GM19351 (cell line): ENCODE data around the gene NOMO2.
A peak's percentile ranks its signal among the peaks of the same experiment; 100 is the strongest.
"Not testable (repeated sequence)": the region's sequence is repeated elsewhere in the genome, so short reads cannot be mapped to it uniquely, and the experiment has no call there.

Experiments
- ATAC-seq: cut with Tn5 transposase; IDR thresholded peaks from one replicate; pipeline ENCODE4 v1.9.1; 2021; ENCODE audit warnings: mild to moderate bottlenecking, moderate library complexity; ENCODE audit not compliant: unreplicated experiment

The NOMO2 gene

GRCh38 chr16:18561727-18562314 lies at the start of gene NOMO2:
Gene NOMO2 (minus strand): TSS chr16:18562097. CDS start chr16:18562040, 57 bp downstream.
- ATAC-seq, result peak; percentile 93

GRCh38 chr16:18610147-18610803 lies 48.4 kb upstream of the NOMO2 start:
- not testable (repeated sequence) for ATAC-seq

GRCh38 chr16:18608271-18608670 lies 46.4 kb upstream of the NOMO2 start:
- not testable (repeated sequence) for ATAC-seq

- ATAC-seq, result not testable (repeated sequence)
Observed at GRCh38 chr16:18603572-18604246, 41.8 kb upstream of the NOMO2 start.

GRCh38 chr16:18598582-18598981 lies 36.7 kb upstream of the NOMO2 start:
- not testable (repeated sequence) for ATAC-seq

GRCh38 chr16:18597734-18598133 lies 35.8 kb upstream of the NOMO2 start:
- ATAC-seq, result not testable (repeated sequence)

GRCh38 chr16:18597319-18597718 lies 35.4 kb upstream of the NOMO2 start:
- ATAC-seq, result not testable (repeated sequence)

- not testable (repeated sequence) for ATAC-seq
Observed at GRCh38 chr16:18595796-18596195, 33.9 kb upstream of the NOMO2 start.

GRCh38 chr16:18594880-18595279 lies 33.0 kb upstream of the NOMO2 start:
- ATAC-seq, result peak; percentile 50

GRCh38 chr16:18593904-18594303 lies 32.0 kb upstream of the NOMO2 start:
- ATAC-seq, result not testable (repeated sequence)

GRCh38 chr16:18592982-18593381 lies 31.1 kb upstream of the NOMO2 start:
- ATAC-seq, result peak; percentile 54

GRCh38 chr16:18591908-18592307 lies 30.0 kb upstream of the NOMO2 start:
- ATAC-seq, result not testable (repeated sequence)

GRCh38 chr16:18591441-18591840 lies 29.5 kb upstream of the NOMO2 start:
- not testable (repeated sequence) for ATAC-seq

GRCh38 chr16:18589806-18590205 lies 27.9 kb upstream of the NOMO2 start:
- not testable (repeated sequence) for ATAC-seq

- ATAC-seq, result not testable (repeated sequence)
Observed at GRCh38 chr16:18586560-18587540, 25.0 kb upstream of the NOMO2 start.

GRCh38 chr16:18585789-18586188 lies 23.9 kb upstream of the NOMO2 start:
- not testable (repeated sequence) for ATAC-seq

- no peak for ATAC-seq
Observed at GRCh38 chr16:18582902-18583301, 21.0 kb upstream of the NOMO2 start.

GRCh38 chr16:18580396-18580795 lies 18.5 kb upstream of the NOMO2 start:
- not testable (repeated sequence) for ATAC-seq

- not testable (repeated sequence) for ATAC-seq
Observed at GRCh38 chr16:18579261-18579660, 17.4 kb upstream of the NOMO2 start.

- not testable (repeated sequence) for ATAC-seq
Observed at GRCh38 chr16:18577942-18578341, 16.0 kb upstream of the NOMO2 start.

GRCh38 chr16:18575945-18576344 lies 14.0 kb upstream of the NOMO2 start:
- ATAC-seq, result not testable (repeated sequence)
